Measurements from ENCODE around the gene HSPA1L.
"Not testable (repeated sequence)": the region's sequence is repeated elsewhere in the genome, so short reads cannot be mapped to it uniquely, and the experiment has no call there.

Gene HSPA1L

GRCh38 chr6:31826793-31827285 is 11.8 kb upstream of the HSPA1L start:
- no peak for TF ChIP-seq CTCF (conservative IDR thresholded peaks at IDR 0.05; ENCODE audit: low read depth, low read length)
- peak; percentile 91 for DNase-seq (ENCODE audit: low read depth)
- peak overlapping the region; percentile 53 for H3K4me3 ChIP-seq (ENCODE audit: low read depth, low read length)

GRCh38 chr6:31825553-31825952 is 10.5 kb upstream of the HSPA1L start:
- H3K4me3 ChIP-seq (ENCODE audit: low read depth, low read length), result no peak overlapping the region
- no peak for DNase-seq (ENCODE audit: low read depth)
- TF ChIP-seq CTCF (conservative IDR thresholded peaks at IDR 0.05; ENCODE audit: low read depth, low read length), result no peak

GRCh38 chr6:31823592-31824196 is 8.6 kb upstream of the HSPA1L start:
- not testable (repeated sequence) for H3K4me3 ChIP-seq (ENCODE audit: low read depth, low read length); DNase-seq (ENCODE audit: low read depth)

GRCh38 chr6:31822036-31822821 is 7.1 kb upstream of the HSPA1L start:
- peak; percentile 58 for DNase-seq (ENCODE audit: low read depth)
- H3K4me3 ChIP-seq (ENCODE audit: low read depth, low read length), result peak overlapping the region; percentile 66
- no peak for TF ChIP-seq CTCF (conservative IDR thresholded peaks at IDR 0.05; ENCODE audit: low read depth, low read length)

- no peak for TF ChIP-seq CTCF (conservative IDR thresholded peaks at IDR 0.05; ENCODE audit: low read depth, low read length)
- peak overlapping the region; percentile 66 for H3K4me3 ChIP-seq (ENCODE audit: low read depth, low read length)
- peak; percentile 46 for DNase-seq (ENCODE audit: low read depth)
These were observed 6.4 kb upstream of the HSPA1L start for GRCh38 chr6:31821301-31822035.

- H3K4me3 ChIP-seq (ENCODE audit: low read depth, low read length); DNase-seq (ENCODE audit: low read depth): not testable (repeated sequence)
These were observed 5.3 kb upstream of the HSPA1L start for GRCh38 chr6:31820399-31820798.

- no peak for TF ChIP-seq CTCF (conservative IDR thresholded peaks at IDR 0.05; ENCODE audit: low read depth, low read length)
- no peak overlapping the region for H3K4me3 ChIP-seq (ENCODE audit: low read depth, low read length)
- no peak for DNase-seq (ENCODE audit: low read depth)
These were observed 4.8 kb upstream of the HSPA1L start for GRCh38 chr6:31819871-31820299.

- H3K4me3 ChIP-seq (ENCODE audit: low read depth, low read length), result peak overlapping the region; percentile 42
- not testable (repeated sequence) for DNase-seq (ENCODE audit: low read depth)
These were observed 2.9 kb upstream of the HSPA1L start for GRCh38 chr6:31817929-31818511.

- peak; percentile 43 for DNase-seq (ENCODE audit: low read depth)
- peak overlapping the region; percentile 51 for H3K4me3 ChIP-seq (ENCODE audit: low read depth, low read length)
These were observed 2.2 kb upstream of the HSPA1L start for GRCh38 chr6:31817133-31817928.
